BJ (cell line): ENCODE results near the gene INO80C. TPM values are rescaled to one million over a fixed set of nuclear protein-coding genes. Genes with fewer than 3 reads are reported as not detected.
A peak's percentile ranks its signal among the peaks of the same experiment; 100 is the strongest.

Source experiments
- CTCF ChIA-PET: fragments of 350-600 bp; formaldehyde crosslinking; extraction: SDS; loops from one replicate; lab custom pipeline; 2021; ENCODE audit warnings: antibody characterized with exemption, inconsistent platforms; lab: Yijun Ruan, JAX
- POLR2A ChIA-PET: fragments of 300-600 bp; sonication (Branson Sonifier 250); formaldehyde crosslinking; extraction: SDS; loops from one replicate; lab custom pipeline; 2021; ENCODE audit warnings: antibody characterized with exemption; lab: Charles Lee
- DNase-seq: peaks from one replicate; pipeline ENCODE4 v3.0.0-alpha.2; 2011; ENCODE audit warnings: low read depth
- H3K27me3 ChIP-seq: 2 replicates; pipeline ENCODE4 v1.6.0; 2011; ENCODE audit warnings: low read length; ENCODE audit not compliant: control insufficient read depth, insufficient read depth
- H3K36me3 ChIP-seq: 2 replicates; pipeline ENCODE4 v1.5.1; 2011; ENCODE audit warnings: low read length; ENCODE audit not compliant: control insufficient read depth, insufficient read depth
- H3K4me3 ChIP-seq: 2 replicates; pipeline ENCODE4 v1.5.1; 2011; ENCODE audit warnings: low read depth, mild to moderate bottlenecking, control low read depth, low read length
- CTCF ChIP-seq: IDR thresholded peaks from 2 replicates; pipeline ENCODE4 v1.5.1; 2011; ENCODE audit warnings: low read depth, mild to moderate bottlenecking, control low read depth, inconsistent platforms, low read length, moderate library complexity; ENCODE audit not compliant: insufficient read depth
- polyA plus RNA-seq: library from polyadenylated mRNA; depleted of rRNA; stranded (reverse); fragments of >200 nt; gene quantifications from 2 replicates; pipeline ENCODE4 v1.2.3, GENCODE V29; 2011

The INO80C gene
- polyA plus RNA-seq, 1 experiment: 8.3 TPM

GRCh38 chr18:35516351-35516750 is 18.6 kb upstream of the INO80C start:
- no peaks in the 10 kb centered on the region for H3K36me3 ChIP-seq
- ChIA-PET CTCF (no interaction called here), POLR2A (no interaction called here)
- no peaks in the 10 kb centered on the region for H3K27me3 ChIP-seq
- no peak for TF ChIP-seq CTCF
- no peak for DNase-seq
- H3K4me3 ChIP-seq: no peak overlapping the region

GRCh38 chr18:35515460-35516130 is 17.8 kb upstream of the INO80C start:
- ChIA-PET POLR2A (no interaction called here), CTCF (interaction anchor here (1.0 to 1.4 kb wide), 2 partner anchors 8 to 9 kb away, joined by 3 to 5 read pairs; no protein-coding TSS in a partner anchor)
- no peaks in the 10 kb centered on the region for H3K36me3 ChIP-seq
- H3K27me3 ChIP-seq: no peaks in the 10 kb centered on the region
- H3K4me3 ChIP-seq: no peak overlapping the region
- no peak for DNase-seq
- no peak for TF ChIP-seq CTCF

- no peak for TF ChIP-seq CTCF
- H3K36me3 ChIP-seq: no peaks in the 10 kb centered on the region
- no peak overlapping the region for H3K4me3 ChIP-seq
- H3K27me3 ChIP-seq: no peaks in the 10 kb centered on the region
- DNase-seq: no peak
- POLR2A ChIA-PET: no interaction called here
- CTCF ChIA-PET: interaction anchor here (1.0 to 1.4 kb wide), 2 partner anchors 9 kb away, joined by 3 to 5 read pairs; no protein-coding TSS in a partner anchor
Observed at GRCh38 chr18:35514752-35515459, 17.1 kb upstream of the INO80C start.

DNA sequence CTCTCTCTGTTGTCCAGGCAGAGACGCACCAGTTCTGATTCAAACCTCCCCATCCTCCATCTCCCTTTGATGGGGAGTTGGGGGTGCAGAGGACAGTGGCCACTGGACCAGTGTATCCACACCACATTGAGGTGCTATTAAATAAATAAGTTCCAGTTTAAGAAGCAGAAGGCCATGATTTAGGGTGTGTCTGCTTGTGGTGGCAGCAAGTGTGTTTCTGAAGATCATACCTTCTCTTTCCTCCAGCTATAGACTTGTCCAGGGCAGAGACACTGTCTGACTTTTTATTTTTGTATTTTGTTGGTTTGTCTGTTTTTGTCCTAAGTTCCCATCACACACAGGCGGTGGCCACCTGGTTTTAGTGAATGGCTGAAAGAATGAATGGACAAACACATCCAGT is 16.5 kb upstream of the INO80C start:
- Histone ChIP-seq H3K36me3 (no peaks in the 10 kb centered on the region), H3K4me3 (no peak overlapping the region), H3K27me3 (no peaks in the 10 kb centered on the region)
- DNase-seq: no peak
- CTCF ChIA-PET: interaction anchor here (1.0 to 1.4 kb wide), 2 partner anchors 8 to 10 kb away, joined by 3 to 5 read pairs; no protein-coding TSS in a partner anchor
- POLR2A ChIA-PET: no interaction called here
- no peak for TF ChIP-seq CTCF

DNA sequence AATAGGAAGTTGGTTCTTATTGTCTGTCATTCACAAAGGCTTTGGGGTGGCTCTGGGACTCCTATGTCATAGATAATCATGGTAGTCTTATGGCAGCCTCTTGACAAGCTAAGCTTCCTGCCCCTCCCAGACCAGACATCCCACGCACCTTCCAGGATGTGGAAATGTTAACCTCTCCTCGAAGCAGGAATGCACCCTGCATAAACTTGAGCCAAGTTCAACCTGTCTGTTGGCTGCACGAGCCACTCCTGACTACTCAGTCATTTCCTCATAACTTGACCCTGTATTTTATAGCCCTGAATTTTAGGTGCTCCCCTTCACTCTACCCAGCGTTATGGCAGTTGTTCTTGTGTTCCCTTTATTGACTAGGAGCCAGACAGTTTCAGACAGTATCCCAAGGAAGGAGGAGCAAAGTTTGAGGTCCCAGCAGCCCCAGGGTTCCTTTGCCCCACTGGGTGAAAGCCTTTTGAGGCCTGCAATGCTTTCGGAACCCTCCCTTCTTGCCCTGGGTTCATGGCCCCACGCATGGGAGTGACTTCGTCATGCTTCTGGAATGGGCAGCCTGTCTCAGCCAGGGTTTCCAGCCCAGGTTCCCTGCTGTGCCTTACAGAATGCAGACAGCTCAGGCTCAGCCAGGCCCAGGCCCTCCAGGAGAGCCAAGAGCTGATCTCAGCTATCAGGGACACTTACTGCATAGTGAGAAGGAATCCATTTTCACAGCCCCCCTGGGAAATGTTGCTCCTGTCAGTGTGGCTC is 15.6 kb upstream of the INO80C start:
- POLR2A ChIA-PET: no interaction called here
- CTCF ChIA-PET: interaction anchor here (0.6 kb wide), 1 partner anchor 11 kb away, joined by 3 read pairs; no protein-coding TSS in a partner anchor

More for the DNA sequence above, 15.6 kb upstream of the INO80C start:
- no peak overlapping the region for H3K4me3 ChIP-seq
- no peaks in the 10 kb centered on the region for H3K36me3 ChIP-seq
- TF ChIP-seq CTCF: no peak
- H3K27me3 ChIP-seq: 0 out of 2 replicates have a peak, but pooled peaks cover 2% of the 10 kb centered on the region
- peak; percentile 47 for DNase-seq
